ENCODE measurements around the gene MCUR1.

MCUR1 gene

GRCh38 chr6:13762611-13763441, 51.5 kb downstream of the MCUR1 start:
- no peaks in the 10 kb centered on the region; the same call in 1 of the 2 replicates for H3K9me3 ChIP-seq (ENCODE audit: control insufficient read depth, insufficient read depth, low read depth, low read length)
- no peaks in the 10 kb centered on the region for H3K36me3 ChIP-seq (ENCODE audit: control insufficient read depth, insufficient read depth, low read length)
- no peaks in the 10 kb centered on the region for H3K27me3 ChIP-seq (ENCODE audit: control insufficient read depth, insufficient read depth, low read length)
- no peak overlapping the region for H3K9ac ChIP-seq (ENCODE audit: low read length)
- H3K4me3 ChIP-seq (ENCODE audit: low read depth, low read length): no peak overlapping the region
- H3K27ac ChIP-seq (ENCODE audit: low read depth, low read length): no peak overlapping the region
- peaks cover 11% of the 10 kb centered on the region for H3K4me1 ChIP-seq (ENCODE audit: control insufficient read depth, insufficient read depth, low read length)

GRCh38 chr6:13761361-13762036, 52.9 kb downstream of the MCUR1 start:
- Histone ChIP-seq H3K36me3 (ENCODE audit: control insufficient read depth, insufficient read depth, low read length) (no peaks in the 10 kb centered on the region), H3K27me3 (ENCODE audit: control insufficient read depth, insufficient read depth, low read length) (no peaks in the 10 kb centered on the region), H3K4me3 (ENCODE audit: low read depth, low read length) (no peak overlapping the region), H3K9ac (ENCODE audit: low read length) (no peak overlapping the region), H3K27ac (ENCODE audit: low read depth, low read length) (no peak overlapping the region), H3K9me3 (ENCODE audit: control insufficient read depth, insufficient read depth, low read depth, low read length) (no peaks in the 10 kb centered on the region; the same call in 1 of the 2 replicates), H3K4me1 (ENCODE audit: control insufficient read depth, insufficient read depth, low read length) (peaks cover 4% of the 10 kb centered on the region; the same call in 1 of the 2 replicates)

GRCh38 chr6:13760307-13761304, 53.8 kb downstream of the MCUR1 start:
- H3K9ac ChIP-seq (ENCODE audit: low read length): no peak overlapping the region
- no peaks in the 10 kb centered on the region for H3K4me1 ChIP-seq (ENCODE audit: control insufficient read depth, insufficient read depth, low read length)
- H3K4me3 ChIP-seq (ENCODE audit: low read depth, low read length): no peak overlapping the region
- H3K9me3 ChIP-seq (ENCODE audit: control insufficient read depth, insufficient read depth, low read depth, low read length): no peaks in the 10 kb centered on the region; the same call in 1 of the 2 replicates
- H3K27ac ChIP-seq (ENCODE audit: low read depth, low read length): no peak overlapping the region
- H3K27me3 ChIP-seq (ENCODE audit: control insufficient read depth, insufficient read depth, low read length): no peaks in the 10 kb centered on the region
- no peaks in the 10 kb centered on the region for H3K36me3 ChIP-seq (ENCODE audit: control insufficient read depth, insufficient read depth, low read length)

GRCh38 chr6:13759025-13759424, 55.3 kb downstream of the MCUR1 start:
- Histone ChIP-seq H3K4me1 (ENCODE audit: control insufficient read depth, insufficient read depth, low read length) (no peaks in the 10 kb centered on the region), H3K9ac (ENCODE audit: low read length) (no peak overlapping the region), H3K36me3 (ENCODE audit: control insufficient read depth, insufficient read depth, low read length) (no peaks in the 10 kb centered on the region), H3K4me3 (ENCODE audit: low read depth, low read length) (no peak overlapping the region), H3K27me3 (ENCODE audit: control insufficient read depth, insufficient read depth, low read length) (no peaks in the 10 kb centered on the region), H3K9me3 (ENCODE audit: control insufficient read depth, insufficient read depth, low read depth, low read length) (no peaks in the 10 kb centered on the region), H3K27ac (ENCODE audit: low read depth, low read length) (no peak overlapping the region)

GRCh38 chr6:13754644-13755043, 59.7 kb downstream of the MCUR1 start:
- no peak overlapping the region for H3K4me3 ChIP-seq (ENCODE audit: low read depth, low read length)
- H3K9me3 ChIP-seq (ENCODE audit: control insufficient read depth, insufficient read depth, low read depth, low read length): no peaks in the 10 kb centered on the region
- H3K27me3 ChIP-seq (ENCODE audit: control insufficient read depth, insufficient read depth, low read length): no peaks in the 10 kb centered on the region
- no peak overlapping the region for H3K27ac ChIP-seq (ENCODE audit: low read depth, low read length)
- H3K36me3 ChIP-seq (ENCODE audit: control insufficient read depth, insufficient read depth, low read length): no peaks in the 10 kb centered on the region
- H3K9ac ChIP-seq (ENCODE audit: low read length): no peak overlapping the region
- no peaks in the 10 kb centered on the region for H3K4me1 ChIP-seq (ENCODE audit: control insufficient read depth, insufficient read depth, low read length)

- Histone ChIP-seq H3K27me3 (ENCODE audit: control insufficient read depth, insufficient read depth, low read length) (no peaks in the 10 kb centered on the region), H3K9me3 (ENCODE audit: control insufficient read depth, insufficient read depth, low read depth, low read length) (no peaks in the 10 kb centered on the region), H3K9ac (ENCODE audit: low read length) (no peak overlapping the region), H3K4me3 (ENCODE audit: low read depth, low read length) (no peak overlapping the region), H3K36me3 (ENCODE audit: control insufficient read depth, insufficient read depth, low read length) (no peaks in the 10 kb centered on the region), H3K27ac (ENCODE audit: low read depth, low read length) (no peak overlapping the region), H3K4me1 (ENCODE audit: control insufficient read depth, insufficient read depth, low read length) (no peaks in the 10 kb centered on the region)
These were observed 70.6 kb downstream of the MCUR1 start for GRCh38 chr6:13743736-13744127.

- Histone ChIP-seq H3K9ac (ENCODE audit: low read length) (no peak overlapping the region), H3K27me3 (ENCODE audit: control insufficient read depth, insufficient read depth, low read length) (no peaks in the 10 kb centered on the region), H3K36me3 (ENCODE audit: control insufficient read depth, insufficient read depth, low read length) (no peaks in the 10 kb centered on the region), H3K9me3 (ENCODE audit: control insufficient read depth, insufficient read depth, low read depth, low read length) (no peaks in the 10 kb centered on the region), H3K4me3 (ENCODE audit: low read depth, low read length) (no peak overlapping the region), H3K27ac (ENCODE audit: low read depth, low read length) (no peak overlapping the region), H3K4me1 (ENCODE audit: control insufficient read depth, insufficient read depth, low read length) (no peaks in the 10 kb centered on the region)
These were observed 71.2 kb downstream of the MCUR1 start for GRCh38 chr6:13742961-13743735.

GRCh38 chr6:13741365-13741764, 73.0 kb downstream of the MCUR1 start:
- no peaks in the 10 kb centered on the region for H3K4me1 ChIP-seq (ENCODE audit: control insufficient read depth, insufficient read depth, low read length)
- no peak overlapping the region for H3K9ac ChIP-seq (ENCODE audit: low read length)
- no peaks in the 10 kb centered on the region for H3K9me3 ChIP-seq (ENCODE audit: control insufficient read depth, insufficient read depth, low read depth, low read length)
- H3K27ac ChIP-seq (ENCODE audit: low read depth, low read length): no peak overlapping the region
- H3K4me3 ChIP-seq (ENCODE audit: low read depth, low read length): no peak overlapping the region
- H3K36me3 ChIP-seq (ENCODE audit: control insufficient read depth, insufficient read depth, low read length): no peaks in the 10 kb centered on the region
- H3K27me3 ChIP-seq (ENCODE audit: control insufficient read depth, insufficient read depth, low read length): no peaks in the 10 kb centered on the region
